Smooth muscle cell (in vitro differentiated cells): ENCODE measurements around the gene GPR55. TPM values are rescaled to one million over a fixed set of nuclear protein-coding genes. Genes with fewer than 3 reads are reported as not detected.

Experiments
- DNase-seq: peaks from one replicate; lab custom pipeline; 2025; ENCODE audit not compliant: unreplicated experiment; lab: John Stamatoyannopoulos, UW
- H2AFZ ChIP-seq: fragments of 200-600 bp; sonication (generic); 2 replicates; pipeline ENCODE4 v1.6.0; 2016; ENCODE audit warnings: antibody characterized with exemption, low read depth, mild to moderate bottlenecking
- H3F3A ChIP-seq: fragments of 200-600 bp; sonication (generic); 2 replicates; pipeline ENCODE4 v1.6.0; 2017; ENCODE audit warnings: antibody characterized with exemption, low read depth
- H3K27ac ChIP-seq: fragments of 200-600 bp; sonication (generic); 2 replicates; pipeline ENCODE4 v1.5.1; 2016; ENCODE audit warnings: low read depth, mild to moderate bottlenecking
- H3K27me3 ChIP-seq: fragments of 200-600 bp; sonication (generic); 2 replicates; pipeline ENCODE4 v1.6.1; 2016; ENCODE audit warnings: low read depth, mild to moderate bottlenecking
- H3K36me3 ChIP-seq: fragments of 200-600 bp; sonication (generic); 2 replicates; pipeline ENCODE4 v1.5.1; 2016; ENCODE audit warnings: low read depth
- H3K4me1 ChIP-seq: fragments of 200-600 bp; sonication (generic); 2 replicates; pipeline ENCODE4 v1.5.1; 2016; ENCODE audit warnings: low read depth
- H3K4me2 ChIP-seq: fragments of 200-600 bp; sonication (generic); 2 replicates; pipeline ENCODE4 v1.6.0; 2016; ENCODE audit warnings: mild to moderate bottlenecking
- H3K4me3 ChIP-seq: fragments of 200-600 bp; sonication (generic); 2 replicates; pipeline ENCODE4 v1.5.1; 2016; ENCODE audit warnings: mild to moderate bottlenecking
- H3K79me2 ChIP-seq: fragments of 200-600 bp; sonication (generic); 2 replicates; pipeline ENCODE4 v1.6.0; 2016; ENCODE audit warnings: low read depth, mild to moderate bottlenecking
- H3K9ac ChIP-seq: fragments of 200-600 bp; sonication (generic); 2 replicates; pipeline ENCODE4 v1.6.0; 2016; ENCODE audit warnings: low read depth
- H3K9me3 ChIP-seq: fragments of 200-600 bp; sonication (generic); replicated peaks from 2 replicates; pipeline ENCODE4 v1.5.1; 2016; ENCODE audit warnings: low read depth
- H4K20me1 ChIP-seq: fragments of 200-600 bp; sonication (generic); 2 replicates; pipeline ENCODE4 v1.6.0; 2016; ENCODE audit warnings: low read depth
- WGBS: methylation state at CpG from one replicate; pipeline ENCODE4 v1.1.7; 2016; ENCODE audit warnings: low lambda C conversion rate; 5-methylcytosine and 5-hydroxymethylcytosine counted together
- polyA plus RNA-seq: library from polyadenylated mRNA; unstranded; fragments of >200 nt; fragmentation: Nextera tagmentation; extraction: Ambion mirVana; gene quantifications from 2 replicates; pipeline ENCODE4 v1.2.1, GENCODE V29; 2016
- total RNA-seq: library from RNA; depleted of rRNA; stranded (reverse); fragments of >200 nt; gene quantifications from 2 replicates; pipeline ENCODE4 v1.2.3, GENCODE V29; 2014
- TF ChIP-seq, protein P1 (sequence below): fragments of 200-600 bp; sonication (generic); IDR thresholded peaks from 2 replicates; pipeline ENCODE4 v1.5.1; 2017; ENCODE audit warnings: borderline replicate concordance, mild to moderate bottlenecking, antibody characterized with exemption; ENCODE audit not compliant: insufficient read depth, poor library complexity, severe bottlenecking

The GPR55 gene
- total and polyA plus RNA-seq, 2 experiments from 2014 or later, result not detected

GRCh38 chr2:230942371-230942770, 17.3 kb upstream of the GPR55 start:
- no peaks in the 10 kb centered on the region for H3K4me1 ChIP-seq
- no peaks in the 10 kb centered on the region for H3K36me3 ChIP-seq
- 61% methylated on average over 2 of the region's 3 CpGs for WGBS
- no peak overlapping the region for H3K4me2 ChIP-seq
- H3F3A ChIP-seq, result no peaks in the 10 kb centered on the region
- H3K27ac ChIP-seq, result no peak overlapping the region
- H3K4me3 ChIP-seq, result no peak overlapping the region
- H4K20me1 ChIP-seq, result no peaks in the 10 kb centered on the region
- no peaks in the 10 kb centered on the region for H3K9me3 ChIP-seq
- no peak overlapping the region for H3K9ac ChIP-seq
- TF ChIP-seq, protein P1, sequence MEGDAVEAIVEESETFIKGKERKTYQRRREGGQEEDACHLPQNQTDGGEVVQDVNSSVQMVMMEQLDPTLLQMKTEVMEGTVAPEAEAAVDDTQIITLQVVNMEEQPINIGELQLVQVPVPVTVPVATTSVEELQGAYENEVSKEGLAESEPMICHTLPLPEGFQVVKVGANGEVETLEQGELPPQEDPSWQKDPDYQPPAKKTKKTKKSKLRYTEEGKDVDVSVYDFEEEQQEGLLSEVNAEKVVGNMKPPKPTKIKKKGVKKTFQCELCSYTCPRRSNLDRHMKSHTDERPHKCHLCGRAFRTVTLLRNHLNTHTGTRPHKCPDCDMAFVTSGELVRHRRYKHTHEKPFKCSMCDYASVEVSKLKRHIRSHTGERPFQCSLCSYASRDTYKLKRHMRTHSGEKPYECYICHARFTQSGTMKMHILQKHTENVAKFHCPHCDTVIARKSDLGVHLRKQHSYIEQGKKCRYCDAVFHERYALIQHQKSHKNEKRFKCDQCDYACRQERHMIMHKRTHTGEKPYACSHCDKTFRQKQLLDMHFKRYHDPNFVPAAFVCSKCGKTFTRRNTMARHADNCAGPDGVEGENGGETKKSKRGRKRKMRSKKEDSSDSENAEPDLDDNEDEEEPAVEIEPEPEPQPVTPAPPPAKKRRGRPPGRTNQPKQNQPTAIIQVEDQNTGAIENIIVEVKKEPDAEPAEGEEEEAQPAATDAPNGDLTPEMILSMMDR, result no peak
- no peak for DNase-seq
- H3K27me3 ChIP-seq, result no peaks in the 10 kb centered on the region
- no peak overlapping the region for H2AFZ ChIP-seq
- H3K79me2 ChIP-seq, result no peaks in the 10 kb centered on the region

- Histone ChIP-seq H3K36me3 (no peaks in the 10 kb centered on the region), H3K4me1 (no peaks in the 10 kb centered on the region), H3K27me3 (no peaks in the 10 kb centered on the region), H2AFZ (no peak overlapping the region), H3K4me3 (no peak overlapping the region), H3F3A (no peaks in the 10 kb centered on the region), H3K79me2 (no peaks in the 10 kb centered on the region), H3K27ac (no peak overlapping the region), H4K20me1 (no peaks in the 10 kb centered on the region), H3K4me2 (no peak overlapping the region), H3K9me3 (no peaks in the 10 kb centered on the region), H3K9ac (no peak overlapping the region)
- 84% methylated on average over 14 of the region's 14 CpGs for WGBS
- TF ChIP-seq, protein P1, result no peak
- no peak for DNase-seq
Measured at GRCh38 chr2:230941202-230942180, 16.4 kb upstream of the GPR55 start.

DNA sequence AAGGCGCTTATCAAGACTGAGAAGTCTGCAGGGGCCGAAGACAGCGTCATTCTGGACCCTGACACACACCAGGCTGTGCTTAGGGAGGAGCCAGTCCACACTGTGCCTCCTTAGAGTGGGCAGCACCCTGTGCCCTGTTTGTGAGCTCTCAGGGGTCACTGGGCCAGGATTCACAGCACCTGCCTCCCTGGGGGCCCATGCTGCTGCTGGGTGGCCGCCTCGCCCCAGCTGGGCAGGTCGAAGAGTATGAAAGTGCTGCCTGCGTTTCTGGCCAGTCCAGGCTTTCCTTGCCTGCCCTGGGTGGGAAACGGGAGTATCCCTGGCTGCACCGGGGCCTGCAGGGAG, 15.4 kb upstream of the GPR55 start:
- H3K27me3 ChIP-seq, result no peaks in the 10 kb centered on the region
- no peaks in the 10 kb centered on the region for H4K20me1 ChIP-seq
- H3K9me3 ChIP-seq, result no peaks in the 10 kb centered on the region
- H3K4me2 ChIP-seq, result no peak overlapping the region
- no peak overlapping the region for H3K9ac ChIP-seq
- WGBS, result 77% methylated on average over 9 of the region's 9 CpGs
- TF ChIP-seq, protein P1, result no peak
- no peak for DNase-seq
- H3F3A ChIP-seq, result no peaks in the 10 kb centered on the region
- H3K27ac ChIP-seq, result no peak overlapping the region
- H3K36me3 ChIP-seq, result no peaks in the 10 kb centered on the region
- no peak overlapping the region for H2AFZ ChIP-seq
- H3K4me1 ChIP-seq, result no peaks in the 10 kb centered on the region
- no peak overlapping the region for H3K4me3 ChIP-seq
- no peaks in the 10 kb centered on the region for H3K79me2 ChIP-seq
